Tibial nerve (tissue), 4 donors: Measurements from ENCODE around the gene CYP2A7.
"Not testable (repeated sequence)": the region's sequence is repeated elsewhere in the genome, so short reads cannot be mapped to it uniquely, and the experiment has no call there.

ENCODE experiments used
- EP300 ChIP-seq, 2 donors: sonication (generic); formaldehyde crosslinking; IDR thresholded peaks; one replicate each; pipeline ENCODE4 v1.6.1; 2017; ENCODE audit warnings: antibody characterized with exemption in 2 of 2, mild to moderate bottlenecking in 1 of 2
- POLR2A ChIP-seq, 2 donors: fragments of 450-650 bp; IDR thresholded peaks; one replicate each; pipeline ENCODE4 v1.6.1; 2017; ENCODE audit warnings: antibody characterized with exemption in 2 of 2, mild to moderate bottlenecking in 2 of 2, moderate library complexity in 2 of 2
- TF ChIP-seq, protein P1 (sequence below), 5 experiments: fragments of 200-600 bp in 3 of 5; fragments of 450-650 bp in 2 of 5; sonication (generic) in 3 of 5; IDR thresholded peaks; one replicate each; pipeline ENCODE4 v1.5.1; 2016 to 2019; ENCODE audit warnings: antibody characterized with exemption in 5 of 5, mild to moderate bottlenecking in 3 of 5, moderate library complexity in 2 of 5

DNA sequence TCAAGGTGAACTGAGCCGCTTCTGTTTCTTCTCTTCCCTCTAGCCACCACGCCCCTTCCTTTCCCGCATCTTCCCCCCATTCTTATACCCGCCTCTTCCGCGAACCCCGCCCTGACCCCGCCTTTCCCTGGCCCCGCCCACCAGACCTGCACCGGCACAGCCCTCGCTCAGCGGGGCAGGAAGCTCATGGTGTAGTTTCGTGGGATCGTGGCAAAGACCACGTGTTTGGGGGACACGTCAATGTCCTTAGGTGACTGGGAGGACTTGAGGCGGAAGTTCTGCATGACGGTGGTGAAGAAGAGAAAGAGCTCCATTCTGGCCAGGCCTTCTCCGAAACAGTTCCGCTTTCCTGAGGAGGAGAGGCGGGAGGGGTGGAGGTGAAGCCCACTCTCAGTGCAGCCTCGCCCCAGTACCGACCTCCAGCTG is 6.5 kb downstream of the CYP2A7 start:
- TF ChIP-seq, protein P1, sequence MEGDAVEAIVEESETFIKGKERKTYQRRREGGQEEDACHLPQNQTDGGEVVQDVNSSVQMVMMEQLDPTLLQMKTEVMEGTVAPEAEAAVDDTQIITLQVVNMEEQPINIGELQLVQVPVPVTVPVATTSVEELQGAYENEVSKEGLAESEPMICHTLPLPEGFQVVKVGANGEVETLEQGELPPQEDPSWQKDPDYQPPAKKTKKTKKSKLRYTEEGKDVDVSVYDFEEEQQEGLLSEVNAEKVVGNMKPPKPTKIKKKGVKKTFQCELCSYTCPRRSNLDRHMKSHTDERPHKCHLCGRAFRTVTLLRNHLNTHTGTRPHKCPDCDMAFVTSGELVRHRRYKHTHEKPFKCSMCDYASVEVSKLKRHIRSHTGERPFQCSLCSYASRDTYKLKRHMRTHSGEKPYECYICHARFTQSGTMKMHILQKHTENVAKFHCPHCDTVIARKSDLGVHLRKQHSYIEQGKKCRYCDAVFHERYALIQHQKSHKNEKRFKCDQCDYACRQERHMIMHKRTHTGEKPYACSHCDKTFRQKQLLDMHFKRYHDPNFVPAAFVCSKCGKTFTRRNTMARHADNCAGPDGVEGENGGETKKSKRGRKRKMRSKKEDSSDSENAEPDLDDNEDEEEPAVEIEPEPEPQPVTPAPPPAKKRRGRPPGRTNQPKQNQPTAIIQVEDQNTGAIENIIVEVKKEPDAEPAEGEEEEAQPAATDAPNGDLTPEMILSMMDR (IDR thresholded peaks at IDR 0.05): not testable (repeated sequence)
- not testable (repeated sequence) for TF ChIP-seq POLR2A, EP300 (IDR thresholded peaks at IDR 0.05)
